Measurements from ENCODE around the gene ING1. TPM values are rescaled to one million over a fixed set of nuclear protein-coding genes. Genes with fewer than 3 reads are reported as not detected.

The ING1 gene
- total and polyA plus RNA-seq, 2 of the 4 experiments (the other 2 are of a cell fraction): 9.1 to 13.5 TPM

GRCh38 chr13:110748271-110748670 is 34.8 kb downstream of the ING1 start:
- POLR2A ChIA-PET (ENCODE audit: unreplicated experiment): interaction anchor here (0.7 kb wide), 1 partner anchor 8 kb away, joined by 3 read pairs; no protein-coding TSS in a partner anchor
- H3K23ac ChIP-seq (ENCODE audit: low read depth, low read length): no peak overlapping the region
- no peaks in the 10 kb centered on the region for H3K36me3 ChIP-seq (ENCODE audit: control insufficient read depth, insufficient read depth, low read length)
- H3K9me1 ChIP-seq (ENCODE audit: insufficient read depth, low read length): no peaks in the 10 kb centered on the region
- peaks cover 5% of the 10 kb centered on the region for H3K9me3 ChIP-seq (ENCODE audit: control insufficient read depth, insufficient read depth, low read length)
- H3K4me1 ChIP-seq (ENCODE audit: control insufficient read depth, insufficient read depth, low read length): 0 out of 2 replicates have a peak, but pooled peaks cover 2% of the 10 kb centered on the region
- no peak overlapping the region for H2AFZ ChIP-seq (replicated peaks; ENCODE audit: low read length, poor library complexity)
- no peak overlapping the region for H3K18ac ChIP-seq (ENCODE audit: low read depth, low read length)
- no peak overlapping the region for H3K9ac ChIP-seq (ENCODE audit: low read depth, low read length)
- TF ChIP-seq MAZ (IDR thresholded peaks at IDR 0.05; ENCODE audit: borderline replicate concordance, low read depth, low read length): no peak
- TF ChIP-seq RFX5 (IDR thresholded peaks at IDR 0.05; ENCODE audit: low read depth, low read length): no peak
- TF ChIP-seq ELK1 (IDR thresholded peaks at IDR 0.05; ENCODE audit: borderline replicate concordance, low read depth, low read length): no peak
- no peak for TF ChIP-seq SMC3 (IDR thresholded peaks at IDR 0.05; ENCODE audit: low read depth, low read length)
- no peak for TF ChIP-seq CHD1 (IDR thresholded peaks at IDR 0.05; ENCODE audit: low read depth, low read length)
- TF ChIP-seq NFE2L2 (IDR thresholded peaks at IDR 0.05; ENCODE audit: low read depth, low read length): no peak
- no peak for TF ChIP-seq USF2 (IDR thresholded peaks at IDR 0.05; ENCODE audit: low read depth, low read length)
- TF ChIP-seq RAD21 (IDR thresholded peaks at IDR 0.05; ENCODE audit: low read length): no peak
- TF ChIP-seq BHLHE40 (IDR thresholded peaks at IDR 0.05; ENCODE audit: low read depth, low read length): no peak
- TF ChIP-seq FOS (IDR thresholded peaks at IDR 0.05; ENCODE audit: low read depth, low read length): no peak
- TF ChIP-seq RCOR1 (IDR thresholded peaks at IDR 0.05; ENCODE audit: insufficient replicate concordance, low read length): no peak
- TF ChIP-seq CTCF (conservative IDR thresholded peaks at IDR 0.05; ENCODE audit: low read depth, low read length): no peak
- no peak for TF ChIP-seq MXI1 (IDR thresholded peaks at IDR 0.05; ENCODE audit: borderline replicate concordance, low read depth, low read length)
- TF ChIP-seq CEBPB (IDR thresholded peaks at IDR 0.05; ENCODE audit: low read depth, low read length): no peak
- no peak for TF ChIP-seq MAFK (IDR thresholded peaks at IDR 0.05; ENCODE audit: low read depth, low read length)
- TF ChIP-seq POLR2A (IDR thresholded peaks at IDR 0.05; ENCODE audit: low read depth, low read length): no peak
- in situ Hi-C loops (cut with MboI; ENCODE audit: low sequenced_read_pairs): no loop called here
- no peaks in the 10 kb centered on the region for H4K20me1 ChIP-seq (ENCODE audit: insufficient read depth, low read length)
- H2BK120ac ChIP-seq (ENCODE audit: low read depth, low read length): no peak overlapping the region
- DNase-seq (no peak), ATAC-seq (ENCODE audit: low read depth) (no peak)
- no peak overlapping the region for H4K5ac ChIP-seq (ENCODE audit: low read depth, low read length)
- no peak overlapping the region for H3K4me3 ChIP-seq (ENCODE audit: insufficient read depth, low read depth, low read length)
- no peak overlapping the region for H2AK9ac ChIP-seq (replicated peaks; ENCODE audit: low read depth, low read length, poor library complexity)
- H2BK15ac ChIP-seq (ENCODE audit: low read depth, low read length): no peak overlapping the region
- no peak overlapping the region for H3K4me2 ChIP-seq (ENCODE audit: low read depth, low read length)
- no peak overlapping the region for H2BK20ac ChIP-seq (ENCODE audit: low read depth, low read length)
- no peak overlapping the region for H4K91ac ChIP-seq (ENCODE audit: insufficient read depth, low read depth, low read length)
- no peak overlapping the region for H3K14ac ChIP-seq (replicated peaks; ENCODE audit: low read depth, low read length)
- no peak overlapping the region for H3K27ac ChIP-seq (ENCODE audit: insufficient read depth, low read length)
- dilution Hi-C loops (cut with HindIII; ENCODE audit: low sequenced_read_pairs, unreplicated experiment): no loop called here
- BruUV-seq (replicated peaks): no TSS peak
- no peak overlapping the region for H3K4ac ChIP-seq (ENCODE audit: low read depth, low read length)
- no CpG with 5 or more reads among the region's 4 CpGs for WGBS, 2 experiments (ENCODE audit: extremely low coverage in 2 of 2, insufficient read length in 1 of 2)
- CTCF ChIA-PET: interaction anchor here (0.6 kb wide), 1 partner anchor 1751 kb away, joined by 3 read pairs; no protein-coding TSS in a partner anchor
- intact Hi-C loops (cut with micrococcal nuclease): no loop called here
- no peak overlapping the region for H2BK5ac ChIP-seq (ENCODE audit: low read depth, low read length, poor library complexity, severe bottlenecking)
- no peak overlapping the region for H4K8ac ChIP-seq (ENCODE audit: low read depth in 2 of 2, low read length in 2 of 2)
- no peak overlapping the region for H2AK5ac ChIP-seq (ENCODE audit: low read depth, low read length)
- no peak overlapping the region for H3K56ac ChIP-seq (ENCODE audit: extremely low read depth, insufficient read depth, low read length)
- H3K27me3 ChIP-seq (ENCODE audit: control insufficient read depth, insufficient read depth, low read length): no peaks in the 10 kb centered on the region
- no peaks in the 10 kb centered on the region; a peak in 1 of 4 replicates for H3K79me1 ChIP-seq (ENCODE audit: low read depth in 1 of 2, low read length in 2 of 2)

Data from IMR-90 (cell line).